SK-N-SH (cell line): Measurements from ENCODE around the gene TCIRG1. TPM values are rescaled to one million over a fixed set of nuclear protein-coding genes. Genes with fewer than 3 reads are reported as not detected.
A peak's percentile ranks its signal among the peaks of the same experiment; 100 is the strongest.

Experiments
- CTCF ChIA-PET: fragments of 300-600, 350-600 bp; formaldehyde crosslinking; extraction: SDS; loops from one replicate; lab custom pipeline; 2021; lab: Yijun Ruan, JAX
- POLR2A ChIA-PET: fragments of 350-600 bp; sonication (Branson Sonifier 250); formaldehyde crosslinking; extraction: SDS; loops from one replicate; lab custom pipeline; 2020; ENCODE audit warnings: antibody characterized with exemption, inconsistent platforms; lab: Yijun Ruan, JAX
- DNase-seq: peaks from one replicate; pipeline ENCODE4 v3.0.0; 2012
- H2AFZ ChIP-seq: fragments of 200-600 bp; sonication (generic); 2 replicates; pipeline ENCODE4 v1.8.1; 2016; ENCODE audit warnings: antibody characterized with exemption, mild to moderate bottlenecking, low read depth
- H3F3A ChIP-seq: fragments of 200-600 bp; sonication (generic); replicated peaks from 2 replicates; pipeline ENCODE3; 2016; ENCODE audit warnings: antibody characterized with exemption, mild to moderate bottlenecking; ENCODE audit not compliant: insufficient read depth
- H3K27ac ChIP-seq, 2 experiments: fragments of 200-500 bp in 1 of 2; fragments of 200-600 bp in 1 of 2; sonication (Bioruptor generic) in 1 of 2; sonication (generic), shearing (Covaris generic) in 1 of 2; 2 replicates each; pipeline versions ENCODE4 v1.5.1 to v1.6.1; 2014 to 2016; ENCODE audit warnings: low read depth in 2 of 2, inconsistent platforms in 1 of 2, low read length in 1 of 2, mild to moderate bottlenecking in 1 of 2, mixed read lengths in 1 of 2
- H3K27me3 ChIP-seq: fragments of 200-600 bp; sonication (generic), shearing (Covaris generic); 2 replicates; pipeline ENCODE4 v1.6.1; 2016; ENCODE audit warnings: mixed run types; ENCODE audit not compliant: insufficient read depth
- H3K36me3 ChIP-seq, 2 experiments: fragments of 200-500 bp in 1 of 2; fragments of 200-600 bp in 1 of 2; sonication (Bioruptor generic) in 1 of 2; sonication (generic) in 1 of 2; replicated peaks in 1 of 2; 2 replicates each; pipeline versions ENCODE3 to v1.5.1; 2014 to 2016; ENCODE audit warnings: low read length in 1 of 2, mild to moderate bottlenecking in 1 of 2; ENCODE audit not compliant: insufficient read depth in 2 of 2, control insufficient read depth in 1 of 2
- H3K4me1 ChIP-seq, 2 experiments: fragments of 200-500 bp in 1 of 2; fragments of 200-600 bp in 1 of 2; sonication (Bioruptor generic) in 1 of 2; sonication (generic), shearing (Covaris generic) in 1 of 2; 2 replicates each; pipeline versions ENCODE4 v1.5.1 to v1.6.1; 2014 to 2016; ENCODE audit warnings: low read depth in 1 of 2, low read length in 1 of 2, mixed run types in 1 of 2; ENCODE audit not compliant: insufficient read depth in 2 of 2, control insufficient read depth in 1 of 2
- H3K4me2 ChIP-seq: fragments of 200-600 bp; sonication (generic), shearing (Covaris generic); 2 replicates; pipeline ENCODE4 v1.6.1; 2017; ENCODE audit warnings: mixed run types
- H3K4me3 ChIP-seq, 2 experiments: fragments of 200-500 bp in 1 of 2; fragments of 200-600 bp in 1 of 2; sonication (Bioruptor generic) in 1 of 2; sonication (generic), shearing (Covaris generic) in 1 of 2; 2 replicates each; pipeline versions ENCODE4 v1.5.1 to v1.8.1; 2014 to 2016; ENCODE audit warnings: low read depth in 2 of 2, inconsistent platforms in 1 of 2, low read length in 1 of 2, mild to moderate bottlenecking in 1 of 2, mixed read lengths in 1 of 2, moderate library complexity in 1 of 2
- H3K79me2 ChIP-seq: fragments of 200-600 bp; sonication (generic); 2 replicates; pipeline ENCODE4 v1.8.1; 2017; ENCODE audit warnings: mild to moderate bottlenecking; ENCODE audit not compliant: insufficient read depth
- H3K9ac ChIP-seq: fragments of 200-600 bp; sonication (generic); 2 replicates; pipeline ENCODE4 v1.6.1; 2017; ENCODE audit warnings: mixed run types
- H3K9me2 ChIP-seq: fragments of 200-600 bp; sonication (generic); 2 replicates; pipeline ENCODE4 v1.6.1; 2017; ENCODE audit warnings: mixed run types
- H3K9me3 ChIP-seq: fragments of 200-600 bp; sonication (generic); 2 replicates; pipeline ENCODE4 v1.6.1; 2017; ENCODE audit warnings: mixed run types, mild to moderate bottlenecking, moderate library complexity
- H4K20me1 ChIP-seq: fragments of 200-600 bp; sonication (generic); 2 replicates; pipeline ENCODE4 v1.6.1; 2017; ENCODE audit warnings: mild to moderate bottlenecking, mixed run types; ENCODE audit not compliant: insufficient read depth
- FOSL2 ChIP-seq: IDR thresholded peaks from 2 replicates; pipeline ENCODE4 v1.4.0; 2012; ENCODE audit warnings: low read depth, mild to moderate bottlenecking, moderate library complexity, borderline replicate concordance
- FOXJ3 ChIP-seq: sonication (generic); formaldehyde crosslinking; IDR thresholded peaks from 2 replicates; pipeline ENCODE4 v1.5.1; 2020; ENCODE audit warnings: mild to moderate bottlenecking, missing genetic modification reagents
- FOXM1 ChIP-seq: IDR thresholded peaks from 2 replicates; pipeline ENCODE4 v1.4.0; 2012; ENCODE audit warnings: low read depth, mild to moderate bottlenecking
- GABPA ChIP-seq: IDR thresholded peaks from 2 replicates; pipeline ENCODE4 v1.4.0; 2012; ENCODE audit warnings: low read depth, mild to moderate bottlenecking
- GATA2 ChIP-seq: sonication (generic); formaldehyde crosslinking; IDR thresholded peaks from 2 replicates; pipeline ENCODE4 v1.5.0; 2020; ENCODE audit warnings: mild to moderate bottlenecking, missing genetic modification reagents
- MEF2A ChIP-seq: IDR thresholded peaks from 2 replicates; pipeline ENCODE4 v1.4.0; 2012; ENCODE audit warnings: low read depth, borderline replicate concordance
- RAD21 ChIP-seq: IDR thresholded peaks from 2 replicates; pipeline ENCODE4 v1.6.1; 2012; ENCODE audit warnings: mild to moderate bottlenecking, low read length
- RFX5 ChIP-seq: IDR thresholded peaks from 2 replicates; pipeline ENCODE4 v1.6.1; 2012; ENCODE audit warnings: mild to moderate bottlenecking, improper control_type of control experiment, low read length
- RXRA ChIP-seq: IDR thresholded peaks from 2 replicates; pipeline ENCODE4 v1.4.0; 2012; ENCODE audit warnings: low read depth, mild to moderate bottlenecking, borderline replicate concordance
- SIN3A ChIP-seq: IDR thresholded peaks from 2 replicates; pipeline ENCODE4 v1.6.1; 2012; ENCODE audit warnings: low read depth, mild to moderate bottlenecking, low read length, moderate library complexity, borderline replicate concordance
- SMC3 ChIP-seq: IDR thresholded peaks from 2 replicates; pipeline ENCODE4 v1.6.1; 2012; ENCODE audit warnings: low read depth, low read length, improper control_type of control experiment
- YY1 ChIP-seq: IDR thresholded peaks from 2 replicates; pipeline ENCODE4 v1.4.0; 2012; ENCODE audit warnings: low read depth, mild to moderate bottlenecking
- WGBS: methylation state at CpG from one replicate; pipeline ENCODE4 v1.1.6; 2017; ENCODE audit warnings: low lambda C conversion rate; 5-methylcytosine and 5-hydroxymethylcytosine counted together
- polyA plus RNA-seq, 3 experiments: library from polyadenylated mRNA; depleted of rRNA; stranded (reverse); fragments of >200 nt; gene quantifications; 2 replicates each; pipeline ENCODE4 v1.2.3, GENCODE V29; 2012
- TF ChIP-seq, protein P1 (sequence below): IDR thresholded peaks from 2 replicates; pipeline ENCODE4 v1.4.0; 2012; ENCODE audit warnings: low read depth, borderline replicate concordance
- TF ChIP-seq, protein P2 (sequence below): IDR thresholded peaks from 2 replicates; pipeline ENCODE4 v1.4.0; 2012; ENCODE audit warnings: low read depth, borderline replicate concordance
- TF ChIP-seq, protein P3 (sequence below): fragments of 150-350 bp; IDR thresholded peaks from 2 replicates; pipeline ENCODE4 v1.6.1; 2017; ENCODE audit warnings: antibody characterized with exemption, low read length, low read depth, borderline replicate concordance
- TF ChIP-seq, protein P4 (sequence below): IDR thresholded peaks from 2 replicates; pipeline ENCODE4; 2012
- TF ChIP-seq, protein P5 (sequence below): fragments of 200-600 bp; sonication (generic); IDR thresholded peaks from 2 replicates; pipeline ENCODE4 v1.6.1; 2017; ENCODE audit warnings: antibody characterized with exemption, mild to moderate bottlenecking, moderate library complexity
- TF ChIP-seq, protein P6 (sequence below): IDR thresholded peaks from 2 replicates; pipeline ENCODE4 v1.4.0; 2012; ENCODE audit warnings: low read depth

Gene TCIRG1, protein sequence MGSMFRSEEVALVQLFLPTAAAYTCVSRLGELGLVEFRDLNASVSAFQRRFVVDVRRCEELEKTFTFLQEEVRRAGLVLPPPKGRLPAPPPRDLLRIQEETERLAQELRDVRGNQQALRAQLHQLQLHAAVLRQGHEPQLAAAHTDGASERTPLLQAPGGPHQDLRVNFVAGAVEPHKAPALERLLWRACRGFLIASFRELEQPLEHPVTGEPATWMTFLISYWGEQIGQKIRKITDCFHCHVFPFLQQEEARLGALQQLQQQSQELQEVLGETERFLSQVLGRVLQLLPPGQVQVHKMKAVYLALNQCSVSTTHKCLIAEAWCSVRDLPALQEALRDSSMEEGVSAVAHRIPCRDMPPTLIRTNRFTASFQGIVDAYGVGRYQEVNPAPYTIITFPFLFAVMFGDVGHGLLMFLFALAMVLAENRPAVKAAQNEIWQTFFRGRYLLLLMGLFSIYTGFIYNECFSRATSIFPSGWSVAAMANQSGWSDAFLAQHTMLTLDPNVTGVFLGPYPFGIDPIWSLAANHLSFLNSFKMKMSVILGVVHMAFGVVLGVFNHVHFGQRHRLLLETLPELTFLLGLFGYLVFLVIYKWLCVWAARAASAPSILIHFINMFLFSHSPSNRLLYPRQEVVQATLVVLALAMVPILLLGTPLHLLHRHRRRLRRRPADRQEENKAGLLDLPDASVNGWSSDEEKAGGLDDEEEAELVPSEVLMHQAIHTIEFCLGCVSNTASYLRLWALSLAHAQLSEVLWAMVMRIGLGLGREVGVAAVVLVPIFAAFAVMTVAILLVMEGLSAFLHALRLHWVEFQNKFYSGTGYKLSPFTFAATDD
- polyA plus RNA-seq (2012; rRNA removed) = 0.58 and 0.73 TPM in 2 replicates
- 0.13 and 0.29 TPM in 2 replicates for polyA plus RNA-seq (2012; cell fraction: cytosol; rRNA removed)
- polyA plus RNA-seq (2012; cell fraction: nucleus; rRNA removed) = 4.8 and 6.8 TPM in 2 replicates

DNA sequence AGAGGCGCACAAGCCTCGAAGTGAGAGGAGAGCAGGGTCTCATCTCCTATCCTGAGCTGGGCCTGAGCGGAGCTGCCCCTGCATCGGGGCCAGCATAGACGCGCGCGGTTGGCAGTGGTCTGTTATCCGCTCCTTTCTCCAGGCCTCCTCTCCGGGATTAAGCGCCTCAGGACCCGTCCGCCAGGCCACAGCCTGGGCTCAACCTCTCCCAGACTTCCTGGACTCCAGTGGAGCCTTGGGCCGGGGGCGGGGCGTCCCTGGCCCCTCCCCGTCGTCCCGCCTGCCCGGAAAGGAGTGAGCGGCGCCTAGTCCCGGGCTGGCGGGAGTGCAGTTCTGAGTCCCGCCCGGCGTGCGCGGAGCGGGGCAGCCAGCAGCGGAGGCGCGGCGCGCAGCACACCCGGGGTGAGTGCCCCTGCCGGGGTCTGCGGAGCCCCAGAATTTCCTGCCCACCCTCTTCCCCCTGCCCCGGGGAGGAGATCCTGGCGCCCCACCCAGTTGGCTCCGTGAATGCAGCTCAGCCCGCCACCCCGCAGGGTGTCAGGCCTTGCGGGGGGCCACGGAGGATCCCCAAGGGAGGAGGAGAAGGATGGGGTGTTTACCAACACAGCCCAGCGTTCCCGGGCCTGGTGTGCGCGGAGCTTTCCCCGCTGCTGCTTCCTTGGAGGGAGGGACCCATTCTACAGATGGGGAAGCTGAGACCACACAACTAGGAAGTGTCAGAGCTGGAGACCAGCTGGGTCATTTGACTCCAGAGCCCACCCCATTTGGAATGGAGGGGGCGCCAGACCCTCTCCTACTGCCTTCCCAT is at the start of gene TCIRG1:
Gene TCIRG1 (plus strand): TSS at position 308 of the 808 bp plus-strand sequence. CDS start 2,247 bp downstream, outside the sequence.
- POLR2A ChIA-PET = interaction anchor here (1.0 kb wide), 1 partner anchor 8 kb away, joined by 3 read pairs; no protein-coding TSS in a partner anchor
- Histone ChIP-seq H4K20me1 (no peaks in the 10 kb centered on the region), H3K36me3 (peaks cover 9 to 10% of the 10 kb centered on the region in 2 experiments), H3K9ac (no peak within 1 kb of the TSS; the same call in 1 of the 2 replicates), H3K9me2 (no peaks in the 10 kb centered on the region), H3K27ac (peak within 1 kb of the TSS; percentile 44 to 53; a peak in 1 of 4 replicates), H3K9me3 (no peaks in the 10 kb centered on the region), H3K4me2 (no peak within 1 kb of the TSS), H3K4me1 (peaks cover 12 to 20% of the 10 kb centered on the region in 2 experiments; a peak in 2 of 4 replicates), H2AFZ (0 out of 2 replicates have a peak within 1 kb of the TSS, but pooled peaks have one; percentile 86), H3K79me2 (no peaks in the 10 kb centered on the region), H3K4me3 (no peak within 1 kb of the TSS), H3K27me3 (no peaks in the 10 kb centered on the region), H3F3A (peaks cover 12% of the 10 kb centered on the region)
- 72% methylated on average over 24 of the region's 51 CpGs for WGBS
- CTCF ChIA-PET = no interaction called here
- peak; percentile 67 for DNase-seq
- TF ChIP-seq, protein P1, sequence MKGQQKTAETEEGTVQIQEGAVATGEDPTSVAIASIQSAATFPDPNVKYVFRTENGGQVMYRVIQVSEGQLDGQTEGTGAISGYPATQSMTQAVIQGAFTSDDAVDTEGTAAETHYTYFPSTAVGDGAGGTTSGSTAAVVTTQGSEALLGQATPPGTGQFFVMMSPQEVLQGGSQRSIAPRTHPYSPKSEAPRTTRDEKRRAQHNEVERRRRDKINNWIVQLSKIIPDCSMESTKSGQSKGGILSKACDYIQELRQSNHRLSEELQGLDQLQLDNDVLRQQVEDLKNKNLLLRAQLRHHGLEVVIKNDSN = no peak
- TF ChIP-seq SMC3 = no peak
- TF ChIP-seq FOXJ3 (CRISPR knock-in tag) = no peak
- TF ChIP-seq GATA2 (CRISPR knock-in tag) = no peak
- no peak for TF ChIP-seq SIN3A
- TF ChIP-seq, protein P2, sequence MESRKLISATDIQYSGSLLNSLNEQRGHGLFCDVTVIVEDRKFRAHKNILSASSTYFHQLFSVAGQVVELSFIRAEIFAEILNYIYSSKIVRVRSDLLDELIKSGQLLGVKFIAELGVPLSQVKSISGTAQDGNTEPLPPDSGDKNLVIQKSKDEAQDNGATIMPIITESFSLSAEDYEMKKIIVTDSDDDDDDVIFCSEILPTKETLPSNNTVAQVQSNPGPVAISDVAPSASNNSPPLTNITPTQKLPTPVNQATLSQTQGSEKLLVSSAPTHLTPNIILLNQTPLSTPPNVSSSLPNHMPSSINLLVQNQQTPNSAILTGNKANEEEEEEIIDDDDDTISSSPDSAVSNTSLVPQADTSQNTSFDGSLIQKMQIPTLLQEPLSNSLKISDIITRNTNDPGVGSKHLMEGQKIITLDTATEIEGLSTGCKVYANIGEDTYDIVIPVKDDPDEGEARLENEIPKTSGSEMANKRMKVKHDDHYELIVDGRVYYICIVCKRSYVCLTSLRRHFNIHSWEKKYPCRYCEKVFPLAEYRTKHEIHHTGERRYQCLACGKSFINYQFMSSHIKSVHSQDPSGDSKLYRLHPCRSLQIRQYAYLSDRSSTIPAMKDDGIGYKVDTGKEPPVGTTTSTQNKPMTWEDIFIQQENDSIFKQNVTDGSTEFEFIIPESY = no peak
- no peak for TF ChIP-seq RAD21
- no peak for TF ChIP-seq GABPA
- no peak for TF ChIP-seq RXRA
- TF ChIP-seq, protein P3, sequence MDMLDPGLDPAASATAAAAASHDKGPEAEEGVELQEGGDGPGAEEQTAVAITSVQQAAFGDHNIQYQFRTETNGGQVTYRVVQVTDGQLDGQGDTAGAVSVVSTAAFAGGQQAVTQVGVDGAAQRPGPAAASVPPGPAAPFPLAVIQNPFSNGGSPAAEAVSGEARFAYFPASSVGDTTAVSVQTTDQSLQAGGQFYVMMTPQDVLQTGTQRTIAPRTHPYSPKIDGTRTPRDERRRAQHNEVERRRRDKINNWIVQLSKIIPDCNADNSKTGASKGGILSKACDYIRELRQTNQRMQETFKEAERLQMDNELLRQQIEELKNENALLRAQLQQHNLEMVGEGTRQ = no peak
- TF ChIP-seq FOXM1 = no peak
- no peak for TF ChIP-seq RFX5
- TF ChIP-seq FOSL2 = no peak
- no peak for TF ChIP-seq MEF2A
- TF ChIP-seq, protein P4, sequence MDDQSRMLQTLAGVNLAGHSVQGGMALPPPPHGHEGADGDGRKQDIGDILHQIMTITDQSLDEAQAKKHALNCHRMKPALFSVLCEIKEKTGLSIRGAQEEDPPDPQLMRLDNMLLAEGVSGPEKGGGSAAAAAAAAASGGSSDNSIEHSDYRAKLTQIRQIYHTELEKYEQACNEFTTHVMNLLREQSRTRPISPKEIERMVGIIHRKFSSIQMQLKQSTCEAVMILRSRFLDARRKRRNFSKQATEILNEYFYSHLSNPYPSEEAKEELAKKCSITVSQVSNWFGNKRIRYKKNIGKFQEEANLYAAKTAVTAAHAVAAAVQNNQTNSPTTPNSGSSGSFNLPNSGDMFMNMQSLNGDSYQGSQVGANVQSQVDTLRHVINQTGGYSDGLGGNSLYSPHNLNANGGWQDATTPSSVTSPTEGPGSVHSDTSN = no peak
- no peak for TF ChIP-seq YY1
- TF ChIP-seq, protein P5, sequence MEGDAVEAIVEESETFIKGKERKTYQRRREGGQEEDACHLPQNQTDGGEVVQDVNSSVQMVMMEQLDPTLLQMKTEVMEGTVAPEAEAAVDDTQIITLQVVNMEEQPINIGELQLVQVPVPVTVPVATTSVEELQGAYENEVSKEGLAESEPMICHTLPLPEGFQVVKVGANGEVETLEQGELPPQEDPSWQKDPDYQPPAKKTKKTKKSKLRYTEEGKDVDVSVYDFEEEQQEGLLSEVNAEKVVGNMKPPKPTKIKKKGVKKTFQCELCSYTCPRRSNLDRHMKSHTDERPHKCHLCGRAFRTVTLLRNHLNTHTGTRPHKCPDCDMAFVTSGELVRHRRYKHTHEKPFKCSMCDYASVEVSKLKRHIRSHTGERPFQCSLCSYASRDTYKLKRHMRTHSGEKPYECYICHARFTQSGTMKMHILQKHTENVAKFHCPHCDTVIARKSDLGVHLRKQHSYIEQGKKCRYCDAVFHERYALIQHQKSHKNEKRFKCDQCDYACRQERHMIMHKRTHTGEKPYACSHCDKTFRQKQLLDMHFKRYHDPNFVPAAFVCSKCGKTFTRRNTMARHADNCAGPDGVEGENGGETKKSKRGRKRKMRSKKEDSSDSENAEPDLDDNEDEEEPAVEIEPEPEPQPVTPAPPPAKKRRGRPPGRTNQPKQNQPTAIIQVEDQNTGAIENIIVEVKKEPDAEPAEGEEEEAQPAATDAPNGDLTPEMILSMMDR = no peak
- TF ChIP-seq, protein P6, sequence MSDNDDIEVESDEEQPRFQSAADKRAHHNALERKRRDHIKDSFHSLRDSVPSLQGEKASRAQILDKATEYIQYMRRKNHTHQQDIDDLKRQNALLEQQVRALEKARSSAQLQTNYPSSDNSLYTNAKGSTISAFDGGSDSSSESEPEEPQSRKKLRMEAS = no peak
